Astrocyte (in vitro differentiated cells and primary cell): ENCODE measurements around the gene EXOC6. TPM values are rescaled to one million over a fixed set of nuclear protein-coding genes. Genes with fewer than 3 reads are reported as not detected.

Source experiments
- DNase-seq: peaks from one replicate; pipeline ENCODE4 v3.0.0-alpha.2; 2010; ENCODE audit warnings: low read depth
- FAIRE-seq: peaks from 2 replicates; lab custom pipeline; 2011; peaks lifted over from hg19 to GRCh38; lab: Jason Lieb, UNC
- H2AFZ ChIP-seq: 2 replicates; pipeline ENCODE4 v1.6.0; 2012; ENCODE audit warnings: low read depth, low read length, inconsistent platforms
- H3K27ac ChIP-seq: 2 replicates; pipeline ENCODE4 v1.5.1; 2011; ENCODE audit warnings: low read depth, low read length, inconsistent platforms
- H3K27me3 ChIP-seq: 2 replicates; pipeline ENCODE4 v1.6.0; 2011; ENCODE audit warnings: low read length, inconsistent platforms; ENCODE audit not compliant: insufficient read depth
- H3K36me3 ChIP-seq: 2 replicates; pipeline ENCODE4 v1.5.1; 2011; ENCODE audit warnings: low read length, inconsistent platforms; ENCODE audit not compliant: insufficient read depth
- H3K4me1 ChIP-seq: 2 replicates; pipeline ENCODE4 v1.5.1; 2011; ENCODE audit warnings: low read length, inconsistent platforms; ENCODE audit not compliant: insufficient read depth
- H3K4me2 ChIP-seq: 2 replicates; pipeline ENCODE4 v1.6.0; 2012; ENCODE audit warnings: low read length, inconsistent platforms
- H3K4me3 ChIP-seq: 2 replicates; pipeline ENCODE4 v1.5.1; 2011; ENCODE audit warnings: low read depth, mild to moderate bottlenecking, low read length, inconsistent platforms; ENCODE audit not compliant: insufficient read depth
- H3K79me2 ChIP-seq: 2 replicates; pipeline ENCODE4 v1.6.0; 2012; ENCODE audit warnings: mild to moderate bottlenecking, low read length, inconsistent platforms; ENCODE audit not compliant: insufficient read depth
- H3K9ac ChIP-seq: 2 replicates; pipeline ENCODE4 v1.6.0; 2012; ENCODE audit warnings: mild to moderate bottlenecking, low read length, inconsistent platforms
- H3K9me3 ChIP-seq: 2 replicates; pipeline ENCODE4 v1.5.1; 2012; ENCODE audit warnings: low read depth, mild to moderate bottlenecking, low read length, inconsistent platforms; ENCODE audit not compliant: insufficient read depth
- H4K20me1 ChIP-seq: 2 replicates; pipeline ENCODE4 v1.6.0; 2012; ENCODE audit warnings: low read length, inconsistent platforms; ENCODE audit not compliant: insufficient read depth
- H3K27ac Mint-ChIP-seq: one replicate; pipeline ENCODE4 v1.8.0; 2021; ENCODE audit warnings: mild to moderate bottlenecking, mixed read lengths; ENCODE audit not compliant: unreplicated experiment
- H3K27me3 Mint-ChIP-seq: one replicate; pipeline ENCODE4 v1.8.0; 2021; ENCODE audit warnings: low read depth, mixed read lengths; ENCODE audit not compliant: unreplicated experiment
- H3K36me3 Mint-ChIP-seq: one replicate; pipeline ENCODE4 v1.8.0; 2021; ENCODE audit warnings: low read depth, mixed read lengths; ENCODE audit not compliant: unreplicated experiment
- H3K4me1 Mint-ChIP-seq: one replicate; pipeline ENCODE4 v1.8.0; 2021; ENCODE audit warnings: low read depth, mixed read lengths; ENCODE audit not compliant: unreplicated experiment
- H3K4me3 Mint-ChIP-seq: one replicate; pipeline ENCODE4 v1.8.0; 2021; ENCODE audit warnings: mild to moderate bottlenecking, moderate library complexity, mixed read lengths; ENCODE audit not compliant: unreplicated experiment
- H3K9me3 Mint-ChIP-seq: one replicate; pipeline ENCODE4 v1.8.0; 2021; ENCODE audit warnings: mild to moderate bottlenecking, mixed read lengths; ENCODE audit not compliant: unreplicated experiment
- CTCF ChIP-seq: IDR thresholded peaks from 2 replicates; pipeline ENCODE4 v1.5.1; 2011; ENCODE audit warnings: low read depth, mild to moderate bottlenecking, inconsistent platforms, low read length, moderate library complexity; ENCODE audit not compliant: insufficient read depth
- EZH2 ChIP-seq: IDR thresholded peaks from 2 replicates; pipeline ENCODE4 v1.6.1; 2012; ENCODE audit warnings: mild to moderate bottlenecking, low read length, inconsistent platforms; ENCODE audit not compliant: insufficient read depth
- total RNA-seq: library from RNA; stranded (reverse); gene quantifications from 2 replicates; pipeline ENCODE4 v1.2.1, GENCODE V29; 2021

EXOC6 gene
- total RNA-seq, 1 donor from 2014 or later, result 4.9 TPM

GRCh38 chr10:93063977-93064660 is 215.8 kb downstream of the EXOC6 start:
- Histone ChIP-seq H3K9me3 (peaks cover 5% of the 10 kb centered on the region), H3K79me2 (no peaks in the 10 kb centered on the region)

GRCh38 chr10:93064874-93065660 is 216.7 kb downstream of the EXOC6 start:
- no peak overlapping the region for H3K9ac ChIP-seq
- peaks cover 21% of the 10 kb centered on the region for H3K4me1 ChIP-seq
- H3K79me2 ChIP-seq, result no peaks in the 10 kb centered on the region
- no peak overlapping the region for H3K27ac ChIP-seq
- TF ChIP-seq CTCF (no peak), EZH2 (no peak)
- H4K20me1 ChIP-seq, result no peaks in the 10 kb centered on the region
- H3K27me3 ChIP-seq, result peaks cover 86% of the 10 kb centered on the region
- H3K4me3 Mint-ChIP-seq, result peak overlapping the region; percentile 50
- DNase-seq (no peak), FAIRE-seq (no peak)
- H3K27ac Mint-ChIP-seq, result no peak overlapping the region
- no peaks in the 10 kb centered on the region for H3K36me3 Mint-ChIP-seq
- no peak overlapping the region for H3K4me3 ChIP-seq
- peaks cover 21% of the 10 kb centered on the region for H3K9me3 Mint-ChIP-seq
- no peaks in the 10 kb centered on the region for H3K4me1 Mint-ChIP-seq
- no peak overlapping the region for H2AFZ ChIP-seq
- H3K4me2 ChIP-seq, result peak overlapping the region; percentile 48
- peaks cover 81% of the 10 kb centered on the region for H3K27me3 Mint-ChIP-seq
- H3K36me3 ChIP-seq, result no peaks in the 10 kb centered on the region
- H3K9me3 ChIP-seq, result peaks cover 5% of the 10 kb centered on the region

More at GRCh38 chr10:93063977-93064660, 215.8 kb downstream of the EXOC6 start:
- peak overlapping the region; percentile 8 for H3K4me2 ChIP-seq
- H3K27me3 ChIP-seq, result peaks cover 88% of the 10 kb centered on the region
- TF ChIP-seq EZH2, result no peak
- TF ChIP-seq CTCF, result no peak
- no peak overlapping the region for H3K9ac ChIP-seq
- no peaks in the 10 kb centered on the region for H3K36me3 ChIP-seq
- Mint-ChIP-seq H3K27ac (peak overlapping the region; percentile 81), H3K4me1 (no peaks in the 10 kb centered on the region), H3K36me3 (no peaks in the 10 kb centered on the region), H3K9me3 (peaks cover 27% of the 10 kb centered on the region), H3K4me3 (no peak overlapping the region), H3K27me3 (peaks cover 83% of the 10 kb centered on the region)
- no peaks in the 10 kb centered on the region for H4K20me1 ChIP-seq
- no peak overlapping the region for H2AFZ ChIP-seq
- no peak for FAIRE-seq
- peaks cover 21% of the 10 kb centered on the region for H3K4me1 ChIP-seq
- no peak overlapping the region for H3K27ac ChIP-seq
- DNase-seq, result no peak
- no peak overlapping the region for H3K4me3 ChIP-seq
